Peyer's patch (tissue), 4 donors: Measurements from ENCODE around the gene GRAMD2A.

Experiments
- POLR2A ChIP-seq, 2 donors: fragments of 450-650 bp; IDR thresholded peaks; one replicate each; pipeline ENCODE4 v1.5.1; 2017; ENCODE audit warnings: antibody characterized with exemption in 2 of 2, mild to moderate bottlenecking in 2 of 2, moderate library complexity in 2 of 2
- TF ChIP-seq, protein P1 (sequence below), 6 experiments: fragments of 450-650 bp in 4 of 6; fragments of 200-600 bp in 2 of 6; sonication (generic) in 1 of 6; IDR thresholded peaks; one replicate each; pipeline ENCODE4 v1.5.1; 2017 to 2019; ENCODE audit warnings: antibody characterized with exemption in 6 of 6, mild to moderate bottlenecking in 3 of 6, moderate library complexity in 1 of 6

DNA sequence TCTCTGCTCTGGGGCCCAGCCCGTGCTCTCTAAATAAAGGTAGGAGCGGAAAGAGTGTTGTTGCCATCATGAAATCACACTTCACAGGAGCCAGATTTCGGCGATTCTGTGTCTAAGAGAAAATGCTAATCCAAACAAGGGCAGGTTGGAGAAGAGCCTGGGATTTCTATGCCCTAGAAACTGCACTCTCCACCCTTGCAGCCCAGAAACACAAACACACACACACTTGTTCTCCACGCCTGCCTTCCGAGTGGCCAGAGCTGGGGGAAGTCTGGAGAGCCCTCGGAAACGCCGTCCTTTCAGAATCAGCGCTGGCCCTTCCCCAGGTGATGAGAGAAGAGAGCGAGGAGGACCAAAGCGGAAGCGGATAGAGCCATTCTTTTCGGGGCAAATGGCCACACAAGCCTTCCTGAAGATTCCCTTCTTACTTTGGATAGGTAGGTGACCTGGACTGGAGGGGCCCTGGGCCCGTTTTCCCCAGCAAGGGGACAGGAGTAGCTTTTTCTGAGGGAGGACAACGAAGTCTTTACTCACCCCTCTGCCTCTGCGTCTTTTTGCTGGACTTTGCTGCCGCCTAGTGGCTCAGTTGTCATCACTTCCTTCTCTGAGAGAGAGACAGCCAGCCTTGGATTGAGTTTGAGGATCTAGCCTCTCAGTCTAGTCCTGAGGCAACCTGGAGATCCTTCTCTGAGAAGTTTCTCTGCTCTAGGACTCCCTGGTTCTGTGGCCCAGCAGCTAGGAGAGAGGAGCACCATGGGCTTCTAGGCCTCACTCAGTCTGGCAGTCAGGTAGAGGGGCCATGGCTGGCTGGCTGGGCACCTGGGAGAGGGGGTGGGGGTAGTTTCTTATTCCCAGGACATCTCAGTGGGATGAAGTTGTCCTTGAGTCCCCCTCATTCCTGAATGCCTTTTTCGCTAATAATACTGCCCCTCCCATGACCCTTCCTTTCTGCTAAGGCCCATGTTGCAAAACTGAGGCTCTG, 41.7 kb downstream of the GRAMD2A start:
- TF ChIP-seq, protein P1, sequence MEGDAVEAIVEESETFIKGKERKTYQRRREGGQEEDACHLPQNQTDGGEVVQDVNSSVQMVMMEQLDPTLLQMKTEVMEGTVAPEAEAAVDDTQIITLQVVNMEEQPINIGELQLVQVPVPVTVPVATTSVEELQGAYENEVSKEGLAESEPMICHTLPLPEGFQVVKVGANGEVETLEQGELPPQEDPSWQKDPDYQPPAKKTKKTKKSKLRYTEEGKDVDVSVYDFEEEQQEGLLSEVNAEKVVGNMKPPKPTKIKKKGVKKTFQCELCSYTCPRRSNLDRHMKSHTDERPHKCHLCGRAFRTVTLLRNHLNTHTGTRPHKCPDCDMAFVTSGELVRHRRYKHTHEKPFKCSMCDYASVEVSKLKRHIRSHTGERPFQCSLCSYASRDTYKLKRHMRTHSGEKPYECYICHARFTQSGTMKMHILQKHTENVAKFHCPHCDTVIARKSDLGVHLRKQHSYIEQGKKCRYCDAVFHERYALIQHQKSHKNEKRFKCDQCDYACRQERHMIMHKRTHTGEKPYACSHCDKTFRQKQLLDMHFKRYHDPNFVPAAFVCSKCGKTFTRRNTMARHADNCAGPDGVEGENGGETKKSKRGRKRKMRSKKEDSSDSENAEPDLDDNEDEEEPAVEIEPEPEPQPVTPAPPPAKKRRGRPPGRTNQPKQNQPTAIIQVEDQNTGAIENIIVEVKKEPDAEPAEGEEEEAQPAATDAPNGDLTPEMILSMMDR (IDR thresholded peaks at IDR 0.05), result peak; percentile 50 to 94 (median 89)
- no peak for TF ChIP-seq POLR2A (IDR thresholded peaks at IDR 0.05)
